Measurements from ENCODE around the gene PIEZO2. TPM values are rescaled to one million over a fixed set of nuclear protein-coding genes. Genes with fewer than 3 reads are reported as not detected.

The PIEZO2 gene
- total and polyA plus RNA-seq, 2 of the 8 experiments (the other 6 are each of a cell fraction or from before 2014, with no cell fraction given): 4.7 to 16.5 TPM

DNA sequence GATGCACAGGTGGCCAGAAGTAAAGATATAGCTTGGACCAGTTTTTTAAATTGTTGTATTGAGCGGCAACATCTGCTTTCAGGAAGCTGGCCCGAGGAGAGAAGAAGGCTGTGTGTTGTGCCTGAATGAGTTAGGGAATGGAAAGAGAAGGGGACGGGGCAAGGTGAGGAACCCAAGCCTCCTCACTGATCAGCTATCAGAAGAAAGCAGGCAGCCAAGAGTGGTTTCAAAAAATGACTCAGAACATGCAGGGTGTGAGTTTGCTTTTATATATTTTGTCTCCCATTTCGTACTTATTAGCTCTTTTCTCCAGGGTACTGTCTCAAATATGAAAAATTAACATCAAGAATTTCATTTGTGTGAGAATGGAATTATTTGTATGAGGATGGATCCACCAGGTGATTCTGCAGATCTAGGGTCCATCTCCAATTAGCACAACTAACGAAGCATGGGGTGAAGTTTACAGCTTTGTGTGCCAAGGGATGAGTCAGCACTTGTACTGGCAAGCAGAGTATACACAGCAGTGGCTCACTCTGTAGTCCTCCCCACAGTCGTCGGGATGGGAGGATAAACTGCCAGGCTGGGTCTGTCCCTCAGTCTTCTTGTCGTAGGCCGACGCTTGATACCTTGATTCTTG is 175.7 kb downstream of the PIEZO2 start (continued):
- TF ChIP-seq, protein P1, sequence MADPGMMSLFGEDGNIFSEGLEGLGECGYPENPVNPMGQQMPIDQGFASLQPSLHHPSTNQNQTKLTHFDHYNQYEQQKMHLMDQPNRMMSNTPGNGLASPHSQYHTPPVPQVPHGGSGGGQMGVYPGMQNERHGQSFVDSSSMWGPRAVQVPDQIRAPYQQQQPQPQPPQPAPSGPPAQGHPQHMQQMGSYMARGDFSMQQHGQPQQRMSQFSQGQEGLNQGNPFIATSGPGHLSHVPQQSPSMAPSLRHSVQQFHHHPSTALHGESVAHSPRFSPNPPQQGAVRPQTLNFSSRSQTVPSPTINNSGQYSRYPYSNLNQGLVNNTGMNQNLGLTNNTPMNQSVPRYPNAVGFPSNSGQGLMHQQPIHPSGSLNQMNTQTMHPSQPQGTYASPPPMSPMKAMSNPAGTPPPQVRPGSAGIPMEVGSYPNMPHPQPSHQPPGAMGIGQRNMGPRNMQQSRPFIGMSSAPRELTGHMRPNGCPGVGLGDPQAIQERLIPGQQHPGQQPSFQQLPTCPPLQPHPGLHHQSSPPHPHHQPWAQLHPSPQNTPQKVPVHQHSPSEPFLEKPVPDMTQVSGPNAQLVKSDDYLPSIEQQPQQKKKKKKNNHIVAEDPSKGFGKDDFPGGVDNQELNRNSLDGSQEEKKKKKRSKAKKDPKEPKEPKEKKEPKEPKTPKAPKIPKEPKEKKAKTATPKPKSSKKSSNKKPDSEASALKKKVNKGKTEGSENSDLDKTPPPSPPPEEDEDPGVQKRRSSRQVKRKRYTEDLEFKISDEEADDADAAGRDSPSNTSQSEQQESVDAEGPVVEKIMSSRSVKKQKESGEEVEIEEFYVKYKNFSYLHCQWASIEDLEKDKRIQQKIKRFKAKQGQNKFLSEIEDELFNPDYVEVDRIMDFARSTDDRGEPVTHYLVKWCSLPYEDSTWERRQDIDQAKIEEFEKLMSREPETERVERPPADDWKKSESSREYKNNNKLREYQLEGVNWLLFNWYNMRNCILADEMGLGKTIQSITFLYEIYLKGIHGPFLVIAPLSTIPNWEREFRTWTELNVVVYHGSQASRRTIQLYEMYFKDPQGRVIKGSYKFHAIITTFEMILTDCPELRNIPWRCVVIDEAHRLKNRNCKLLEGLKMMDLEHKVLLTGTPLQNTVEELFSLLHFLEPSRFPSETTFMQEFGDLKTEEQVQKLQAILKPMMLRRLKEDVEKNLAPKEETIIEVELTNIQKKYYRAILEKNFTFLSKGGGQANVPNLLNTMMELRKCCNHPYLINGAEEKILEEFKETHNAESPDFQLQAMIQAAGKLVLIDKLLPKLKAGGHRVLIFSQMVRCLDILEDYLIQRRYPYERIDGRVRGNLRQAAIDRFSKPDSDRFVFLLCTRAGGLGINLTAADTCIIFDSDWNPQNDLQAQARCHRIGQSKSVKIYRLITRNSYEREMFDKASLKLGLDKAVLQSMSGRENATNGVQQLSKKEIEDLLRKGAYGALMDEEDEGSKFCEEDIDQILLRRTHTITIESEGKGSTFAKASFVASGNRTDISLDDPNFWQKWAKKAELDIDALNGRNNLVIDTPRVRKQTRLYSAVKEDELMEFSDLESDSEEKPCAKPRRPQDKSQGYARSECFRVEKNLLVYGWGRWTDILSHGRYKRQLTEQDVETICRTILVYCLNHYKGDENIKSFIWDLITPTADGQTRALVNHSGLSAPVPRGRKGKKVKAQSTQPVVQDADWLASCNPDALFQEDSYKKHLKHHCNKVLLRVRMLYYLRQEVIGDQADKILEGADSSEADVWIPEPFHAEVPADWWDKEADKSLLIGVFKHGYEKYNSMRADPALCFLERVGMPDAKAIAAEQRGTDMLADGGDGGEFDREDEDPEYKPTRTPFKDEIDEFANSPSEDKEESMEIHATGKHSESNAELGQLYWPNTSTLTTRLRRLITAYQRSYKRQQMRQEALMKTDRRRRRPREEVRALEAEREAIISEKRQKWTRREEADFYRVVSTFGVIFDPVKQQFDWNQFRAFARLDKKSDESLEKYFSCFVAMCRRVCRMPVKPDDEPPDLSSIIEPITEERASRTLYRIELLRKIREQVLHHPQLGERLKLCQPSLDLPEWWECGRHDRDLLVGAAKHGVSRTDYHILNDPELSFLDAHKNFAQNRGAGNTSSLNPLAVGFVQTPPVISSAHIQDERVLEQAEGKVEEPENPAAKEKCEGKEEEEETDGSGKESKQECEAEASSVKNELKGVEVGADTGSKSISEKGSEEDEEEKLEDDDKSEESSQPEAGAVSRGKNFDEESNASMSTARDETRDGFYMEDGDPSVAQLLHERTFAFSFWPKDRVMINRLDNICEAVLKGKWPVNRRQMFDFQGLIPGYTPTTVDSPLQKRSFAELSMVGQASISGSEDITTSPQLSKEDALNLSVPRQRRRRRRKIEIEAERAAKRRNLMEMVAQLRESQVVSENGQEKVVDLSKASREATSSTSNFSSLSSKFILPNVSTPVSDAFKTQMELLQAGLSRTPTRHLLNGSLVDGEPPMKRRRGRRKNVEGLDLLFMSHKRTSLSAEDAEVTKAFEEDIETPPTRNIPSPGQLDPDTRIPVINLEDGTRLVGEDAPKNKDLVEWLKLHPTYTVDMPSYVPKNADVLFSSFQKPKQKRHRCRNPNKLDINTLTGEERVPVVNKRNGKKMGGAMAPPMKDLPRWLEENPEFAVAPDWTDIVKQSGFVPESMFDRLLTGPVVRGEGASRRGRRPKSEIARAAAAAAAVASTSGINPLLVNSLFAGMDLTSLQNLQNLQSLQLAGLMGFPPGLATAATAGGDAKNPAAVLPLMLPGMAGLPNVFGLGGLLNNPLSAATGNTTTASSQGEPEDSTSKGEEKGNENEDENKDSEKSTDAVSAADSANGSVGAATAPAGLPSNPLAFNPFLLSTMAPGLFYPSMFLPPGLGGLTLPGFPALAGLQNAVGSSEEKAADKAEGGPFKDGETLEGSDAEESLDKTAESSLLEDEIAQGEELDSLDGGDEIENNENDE (IDR thresholded peaks at IDR 0.05; ENCODE audit: insufficient replicate concordance, low read length): no peak
- no peak for TF ChIP-seq TBP (IDR thresholded peaks at IDR 0.05; ENCODE audit: low read depth, low read length)
- TF ChIP-seq POU5F1 (IDR thresholded peaks at IDR 0.05; ENCODE audit: low read depth, low read length): no peak
- TF ChIP-seq SIN3A (conservative IDR thresholded peaks at IDR 0.05 in 1 of 2, IDR thresholded peaks at IDR 0.05 in 1 of 2; ENCODE audit: low read depth in 1 of 2, low read length in 2 of 2): no peak
- TF ChIP-seq KDM5A (IDR thresholded peaks at IDR 0.05; ENCODE audit: low read length): no peak
